Trophoblast cell (in vitro differentiated cells and primary cell): Measurements from ENCODE around the gene JMJD6.

ENCODE experiments used
- DNase-seq, 2 donors: peaks; one replicate each; pipeline ENCODE4 v3.0.0-alpha.2; 2016
- H2AFZ ChIP-seq: 2 replicates; pipeline ENCODE4 v1.6.1; 2013; ENCODE audit warnings: low read length, moderate library complexity, mild to moderate bottlenecking; ENCODE audit not compliant: insufficient read depth, poor library complexity
- H2AK5ac ChIP-seq: 2 replicates; pipeline ENCODE4 v1.6.1; 2013; ENCODE audit warnings: mild to moderate bottlenecking, low read length
- H2BK120ac ChIP-seq: 2 replicates; pipeline ENCODE4 v1.6.1; 2013; ENCODE audit warnings: low read length, mild to moderate bottlenecking, moderate library complexity; ENCODE audit not compliant: insufficient read depth, poor library complexity
- H2BK12ac ChIP-seq: 2 replicates; pipeline ENCODE4 v1.6.1; 2013; ENCODE audit warnings: mild to moderate bottlenecking, low read length, moderate library complexity
- H2BK5ac ChIP-seq: 2 replicates; pipeline ENCODE4 v1.6.1; 2013; ENCODE audit warnings: low read length, low read depth, moderate library complexity, mild to moderate bottlenecking; ENCODE audit not compliant: poor library complexity
- H3K14ac ChIP-seq: 2 replicates; pipeline ENCODE4 v1.6.1; 2013; ENCODE audit warnings: mild to moderate bottlenecking, low read length
- H3K18ac ChIP-seq: 2 replicates; pipeline ENCODE4 v1.6.1; 2013; ENCODE audit warnings: mild to moderate bottlenecking, low read length
- H3K23ac ChIP-seq: 2 replicates; pipeline ENCODE4 v1.6.1; 2013; ENCODE audit warnings: low read length
- H3K27ac ChIP-seq: 2 replicates; pipeline ENCODE4 v1.5.1; 2013; ENCODE audit warnings: low read depth, mild to moderate bottlenecking, inconsistent platforms, low read length, moderate library complexity
- H3K27me3 ChIP-seq: 2 replicates; pipeline ENCODE4 v1.6.1; 2013; ENCODE audit warnings: inconsistent platforms, mild to moderate bottlenecking, low read length, moderate library complexity; ENCODE audit not compliant: insufficient read depth
- H3K36me3 ChIP-seq, 2 experiments: 1 replicate in 1 of 2; 2 replicates in 1 of 2; pipeline ENCODE4 v1.6.1; 2013; ENCODE audit warnings: low read length in 2 of 2, mild to moderate bottlenecking in 2 of 2, moderate library complexity in 1 of 2; ENCODE audit not compliant: insufficient read depth in 2 of 2, control insufficient read depth in 1 of 2
- H3K4ac ChIP-seq: 2 replicates; pipeline ENCODE4 v1.6.1; 2013; ENCODE audit warnings: low read depth, mild to moderate bottlenecking, low read length, moderate library complexity
- H3K4me1 ChIP-seq, 2 experiments: 1 replicate in 1 of 2; 2 replicates in 1 of 2; pipeline ENCODE4 v1.6.1; 2013; ENCODE audit warnings: low read length in 2 of 2, mild to moderate bottlenecking in 2 of 2, moderate library complexity in 1 of 2; ENCODE audit not compliant: insufficient read depth in 2 of 2, control insufficient read depth in 1 of 2
- H3K4me2 ChIP-seq: 2 replicates; pipeline ENCODE4 v1.6.1; 2013; ENCODE audit warnings: inconsistent platforms, mild to moderate bottlenecking, low read length, moderate library complexity
- H3K4me3 ChIP-seq: 2 replicates; pipeline ENCODE4 v1.5.1; 2013; ENCODE audit warnings: mild to moderate bottlenecking, low read depth, low read length, inconsistent platforms
- H3K79me1 ChIP-seq: one replicate; pipeline ENCODE4 v1.6.1; 2013; ENCODE audit warnings: low read length
- H3K79me2 ChIP-seq: 2 replicates; pipeline ENCODE4 v1.6.1; 2013; ENCODE audit warnings: low read length, mild to moderate bottlenecking; ENCODE audit not compliant: control insufficient read depth, insufficient read depth, poor library complexity
- H3K9ac ChIP-seq: 2 replicates; pipeline ENCODE4 v1.6.1; 2013; ENCODE audit warnings: mild to moderate bottlenecking, low read length
- H3K9me3 ChIP-seq: 2 replicates; pipeline ENCODE4 v1.6.1; 2013; ENCODE audit warnings: low read depth, mild to moderate bottlenecking, control low read depth, inconsistent platforms, low read length; ENCODE audit not compliant: insufficient read depth
- H4K12ac ChIP-seq: 2 replicates; pipeline ENCODE4 v1.6.1; 2013; ENCODE audit warnings: low read depth, mild to moderate bottlenecking, low read length, moderate library complexity
- H4K8ac ChIP-seq: 2 replicates; pipeline ENCODE4 v1.6.1; 2013; ENCODE audit warnings: low read depth, mild to moderate bottlenecking, low read length, moderate library complexity
- H4K91ac ChIP-seq: one replicate; pipeline ENCODE4 v1.6.1; 2013; ENCODE audit warnings: low read depth, mild to moderate bottlenecking, low read length, moderate library complexity
- WGBS: extraction: QIAGEN DNeasy Blood & Tissue Kit; methylation state at CpG from one replicate; pipeline ENCODE4 v1.1.7; 2013; ENCODE audit warnings: missing lambda C conversion rate; ENCODE audit not compliant: insufficient read length, insufficient coverage; ENCODE audit errors: extremely low coverage; 5-methylcytosine and 5-hydroxymethylcytosine counted together

JMJD6 gene

GRCh38 chr17:76684756-76685155 lies 41.6 kb downstream of the JMJD6 start:
- H2BK120ac ChIP-seq = no peak overlapping the region
- H3K36me3 ChIP-seq = peaks cover 14 to 21% of the 10 kb centered on the region in 2 experiments
- DNase-seq = no peak
- no CpG with 5 or more reads among the region's 7 CpGs for WGBS
- no peak overlapping the region for H3K18ac ChIP-seq
- no peak overlapping the region for H4K91ac ChIP-seq
- no peaks in the 10 kb centered on the region for H3K27me3 ChIP-seq
- no peak overlapping the region for H3K27ac ChIP-seq
- H3K4me2 ChIP-seq = no peak overlapping the region
- H3K79me1 ChIP-seq = no peaks in the 10 kb centered on the region
- no peak overlapping the region for H3K4ac ChIP-seq
- H2AK5ac ChIP-seq = no peak overlapping the region
- no peak overlapping the region for H3K4me3 ChIP-seq
- H3K9me3 ChIP-seq = peaks cover 5% of the 10 kb centered on the region
- no peak overlapping the region for H3K9ac ChIP-seq
- no peak overlapping the region for H2AFZ ChIP-seq
- no peak overlapping the region for H2BK12ac ChIP-seq
- H4K8ac ChIP-seq = no peak overlapping the region
- no peaks in the 10 kb centered on the region for H3K79me2 ChIP-seq
- H3K14ac ChIP-seq = no peak overlapping the region
- no peak overlapping the region for H2BK5ac ChIP-seq
- no peak overlapping the region for H3K23ac ChIP-seq
- peaks cover 15% of the 10 kb centered on the region in 2 experiments for H3K4me1 ChIP-seq
- H4K12ac ChIP-seq = no peak overlapping the region

GRCh38 chr17:76683921-76684745 lies 42.3 kb downstream of the JMJD6 start:
- H3K18ac ChIP-seq = no peak overlapping the region
- no peak overlapping the region for H3K27ac ChIP-seq
- no peak overlapping the region for H2AFZ ChIP-seq
- no peak overlapping the region for H3K4ac ChIP-seq
- no peaks in the 10 kb centered on the region for H3K79me2 ChIP-seq
- H3K9me3 ChIP-seq = peaks cover 5% of the 10 kb centered on the region
- H3K4me2 ChIP-seq = no peak overlapping the region
- peaks cover 14 to 21% of the 10 kb centered on the region in 2 experiments for H3K36me3 ChIP-seq
- H3K4me1 ChIP-seq = peaks cover 15% of the 10 kb centered on the region in 2 experiments
- H4K91ac ChIP-seq = no peak overlapping the region
- H2BK5ac ChIP-seq = no peak overlapping the region
- no peak overlapping the region for H3K14ac ChIP-seq
- no peak overlapping the region for H2AK5ac ChIP-seq
- no peak overlapping the region for H2BK120ac ChIP-seq
- no peak overlapping the region for H4K12ac ChIP-seq
- H4K8ac ChIP-seq = no peak overlapping the region
- H3K9ac ChIP-seq = no peak overlapping the region
- no CpG with 5 or more reads among the region's 25 CpGs for WGBS
- H3K27me3 ChIP-seq = no peaks in the 10 kb centered on the region
- H3K4me3 ChIP-seq = no peak overlapping the region
- H3K79me1 ChIP-seq = no peaks in the 10 kb centered on the region
- H3K23ac ChIP-seq = no peak overlapping the region
- DNase-seq = no peak
- H2BK12ac ChIP-seq = no peak overlapping the region

- no peak overlapping the region for H3K18ac ChIP-seq
- no peaks in the 10 kb centered on the region for H3K27me3 ChIP-seq
- no peak overlapping the region for H3K14ac ChIP-seq
- DNase-seq = no peak
- H2AFZ ChIP-seq = no peak overlapping the region
- no peaks in the 10 kb centered on the region for H3K79me2 ChIP-seq
- H3K36me3 ChIP-seq = peaks cover 14 to 20% of the 10 kb centered on the region in 2 experiments
- no peak overlapping the region for H2BK5ac ChIP-seq
- peaks cover 15% of the 10 kb centered on the region in 2 experiments for H3K4me1 ChIP-seq
- H3K23ac ChIP-seq = no peak overlapping the region
- H3K79me1 ChIP-seq = no peaks in the 10 kb centered on the region
- 100% methylated on average over 2 of the region's 18 CpGs for WGBS
- H4K8ac ChIP-seq = no peak overlapping the region
- no peak overlapping the region for H4K12ac ChIP-seq
- no peak overlapping the region for H2BK12ac ChIP-seq
- H3K4me3 ChIP-seq = no peak overlapping the region
- no peak overlapping the region for H3K4me2 ChIP-seq
- H3K9ac ChIP-seq = no peak overlapping the region
- H2AK5ac ChIP-seq = no peak overlapping the region
- H2BK120ac ChIP-seq = no peak overlapping the region
- no peak overlapping the region for H3K27ac ChIP-seq
- H4K91ac ChIP-seq = no peak overlapping the region
- H3K4ac ChIP-seq = no peak overlapping the region
- peaks cover 8% of the 10 kb centered on the region for H3K9me3 ChIP-seq
Observed at GRCh38 chr17:76683011-76683755, 43.2 kb downstream of the JMJD6 start.

GRCh38 chr17:76682296-76682695 lies 44.1 kb downstream of the JMJD6 start:
- Histone ChIP-seq H3K23ac (no peak overlapping the region), H3K79me2 (no peaks in the 10 kb centered on the region), H3K27ac (no peak overlapping the region), H4K8ac (no peak overlapping the region), H3K9me3 (peaks cover 8% of the 10 kb centered on the region), H3K36me3 (peaks cover 9 to 20% of the 10 kb centered on the region in 2 experiments), H2AFZ (no peak overlapping the region), H3K14ac (no peak overlapping the region), H3K4ac (no peak overlapping the region), H3K9ac (no peak overlapping the region), H4K91ac (no peak overlapping the region), H2AK5ac (no peak overlapping the region), H2BK5ac (no peak overlapping the region), H3K79me1 (no peaks in the 10 kb centered on the region), H3K4me1 (peaks cover 15% of the 10 kb centered on the region in 2 experiments), H2BK12ac (no peak overlapping the region), H4K12ac (no peak overlapping the region), H3K18ac (no peak overlapping the region), H2BK120ac (no peak overlapping the region), H3K27me3 (no peaks in the 10 kb centered on the region), H3K4me3 (no peak overlapping the region), H3K4me2 (no peak overlapping the region)
- no peak for DNase-seq
- no CpG with 5 or more reads among the region's 12 CpGs for WGBS
